Neural crest cell (in vitro differentiated cells): ENCODE measurements around the gene NGEF. TPM values are rescaled to one million over a fixed set of nuclear protein-coding genes. Genes with fewer than 3 reads are reported as not detected.

Experiments
- DNase-seq: peaks from one replicate; pipeline ENCODE4 v3.0.0; 2021; ENCODE audit warnings: low read depth, mixed read lengths, low spot score
- H3K27ac Mint-ChIP-seq: one replicate; pipeline ENCODE4 v1.8.0; 2021; ENCODE audit warnings: mild to moderate bottlenecking, mixed read lengths; ENCODE audit not compliant: unreplicated experiment
- H3K27me3 Mint-ChIP-seq: 2 replicates; pipeline ENCODE4 v1.8.0; 2021; ENCODE audit warnings: low read depth, mild to moderate bottlenecking, mixed read lengths
- H3K36me3 Mint-ChIP-seq: 2 replicates; pipeline ENCODE4 v1.8.0; 2021; ENCODE audit warnings: low read depth, mild to moderate bottlenecking, mixed read lengths
- H3K4me1 Mint-ChIP-seq: 2 replicates; pipeline ENCODE4 v1.8.0; 2021; ENCODE audit warnings: mixed read lengths
- H3K4me3 Mint-ChIP-seq: one replicate; pipeline ENCODE4 v1.8.0; 2021; ENCODE audit warnings: mild to moderate bottlenecking, mixed read lengths
- H3K9me3 Mint-ChIP-seq: 2 replicates; pipeline ENCODE4 v1.8.0; 2021; ENCODE audit warnings: mixed read lengths
- CTCF ChIP-seq: fragments of 200-600 bp; sonication (generic); conservative IDR thresholded peaks from 2 replicates; pipeline ENCODE4 v1.5.0; 2021; ENCODE audit warnings: antibody characterized with exemption, mild to moderate bottlenecking
- total RNA-seq: library from RNA; stranded (reverse); gene quantifications from 2 replicates; pipeline ENCODE4 v1.2.1, GENCODE V29; 2021

The NGEF gene
- total RNA-seq, 1 donor from 2014 or later: 0.96 TPM

- no peak for DNase-seq
- no peak overlapping the region for H3K27ac Mint-ChIP-seq
- no peak for TF ChIP-seq CTCF
- H3K27me3 Mint-ChIP-seq: no peaks in the 10 kb centered on the region
- no peak overlapping the region for H3K4me3 Mint-ChIP-seq
- peaks cover 1% of the 10 kb centered on the region for H3K9me3 Mint-ChIP-seq
- H3K4me1 Mint-ChIP-seq: no peaks in the 10 kb centered on the region
- H3K36me3 Mint-ChIP-seq: no peaks in the 10 kb centered on the region
Measured at GRCh38 chr2:232998666-232998985, 14.4 kb downstream of the NGEF start.

GRCh38 chr2:232997749-232998665, 15.0 kb downstream of the NGEF start:
- H3K4me3 Mint-ChIP-seq: no peak overlapping the region
- H3K27ac Mint-ChIP-seq: no peak overlapping the region
- H3K36me3 Mint-ChIP-seq: no peaks in the 10 kb centered on the region
- H3K4me1 Mint-ChIP-seq: no peaks in the 10 kb centered on the region
- H3K27me3 Mint-ChIP-seq: no peaks in the 10 kb centered on the region
- peaks cover 4% of the 10 kb centered on the region for H3K9me3 Mint-ChIP-seq
- no peak for TF ChIP-seq CTCF
- DNase-seq: no peak

GRCh38 chr2:232994446-232994845, 18.6 kb downstream of the NGEF start:
- H3K4me3 Mint-ChIP-seq: no peak overlapping the region
- no peaks in the 10 kb centered on the region for H3K4me1 Mint-ChIP-seq
- DNase-seq: no peak
- TF ChIP-seq CTCF: no peak
- no peak overlapping the region for H3K27ac Mint-ChIP-seq
- no peaks in the 10 kb centered on the region for H3K36me3 Mint-ChIP-seq
- peaks cover 5% of the 10 kb centered on the region for H3K27me3 Mint-ChIP-seq
- H3K9me3 Mint-ChIP-seq: peaks cover 4% of the 10 kb centered on the region

GRCh38 chr2:232993231-232993821, 19.7 kb downstream of the NGEF start:
- Mint-ChIP-seq H3K27ac (no peak overlapping the region), H3K4me1 (no peaks in the 10 kb centered on the region), H3K4me3 (no peak overlapping the region), H3K9me3 (peaks cover 4% of the 10 kb centered on the region), H3K27me3 (peaks cover 15% of the 10 kb centered on the region), H3K36me3 (no peaks in the 10 kb centered on the region)
- TF ChIP-seq CTCF: no peak
- DNase-seq: no peak

- H3K4me3 Mint-ChIP-seq: no peak overlapping the region
- H3K9me3 Mint-ChIP-seq: no peaks in the 10 kb centered on the region
- H3K4me1 Mint-ChIP-seq: no peaks in the 10 kb centered on the region
- no peaks in the 10 kb centered on the region for H3K36me3 Mint-ChIP-seq
- no peak for TF ChIP-seq CTCF
- H3K27ac Mint-ChIP-seq: no peak overlapping the region
- peaks cover 34% of the 10 kb centered on the region for H3K27me3 Mint-ChIP-seq
- no peak for DNase-seq
Measured at GRCh38 chr2:232986155-232986554, 26.9 kb downstream of the NGEF start.
